HG03442 (cell line): Measurements from ENCODE around the gene FMO5.
"Not testable (repeated sequence)": the region's sequence is repeated elsewhere in the genome, so short reads cannot be mapped to it uniquely, and the experiment has no call there.

Experiments used
- ATAC-seq: cut with Tn5 transposase; IDR thresholded peaks from one replicate; pipeline ENCODE4 v1.9.1; 2021; ENCODE audit warnings: mild to moderate bottlenecking, moderate library complexity; ENCODE audit not compliant: unreplicated experiment

Gene FMO5

DNA sequence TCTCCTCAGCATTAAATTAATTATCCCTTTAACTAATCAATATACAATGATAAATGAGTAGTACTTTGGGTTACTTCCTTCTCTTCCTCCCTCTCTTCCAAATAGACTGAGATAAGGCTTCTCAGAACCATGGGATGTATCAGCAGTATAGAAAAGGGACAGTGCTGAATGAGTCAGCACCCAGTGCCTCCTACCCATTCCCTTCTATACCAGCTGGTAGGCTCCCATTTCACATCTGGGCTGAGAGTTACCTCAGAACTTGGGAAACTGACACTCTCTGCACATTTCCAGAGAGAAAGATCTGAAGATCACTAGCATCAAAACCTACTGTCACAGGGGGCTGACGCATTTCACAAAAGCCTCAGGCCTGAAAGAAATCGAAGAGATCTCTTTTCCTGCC lies 68.0 kb downstream of the FMO5 start:
- ATAC-seq: not testable (repeated sequence)

DNA sequence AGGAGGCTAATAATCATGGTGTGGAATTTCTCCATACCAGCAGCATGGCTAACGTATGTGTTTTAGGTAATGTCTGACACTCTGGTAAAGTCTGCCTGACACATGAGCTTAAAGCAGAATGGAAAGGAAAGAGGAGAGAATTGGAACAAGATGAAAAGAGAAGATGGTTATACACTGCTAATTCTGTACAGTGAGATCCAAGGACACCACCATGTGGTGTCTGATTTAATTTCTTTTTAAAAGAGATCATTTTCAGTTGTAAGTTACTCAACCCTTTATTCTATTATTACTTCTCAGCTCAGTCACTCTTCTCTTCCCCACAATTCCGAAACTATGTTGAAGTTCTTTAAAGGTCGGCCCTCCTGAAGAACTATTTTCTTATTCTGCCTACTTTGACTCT lies 68.5 kb downstream of the FMO5 start:
- ATAC-seq: no peak

GRCh38 chr1:147152772-147153171 lies 72.4 kb downstream of the FMO5 start:
- no peak for ATAC-seq

- ATAC-seq: no peak
Observed at GRCh38 chr1:147151244-147151643, 73.9 kb downstream of the FMO5 start.

DNA sequence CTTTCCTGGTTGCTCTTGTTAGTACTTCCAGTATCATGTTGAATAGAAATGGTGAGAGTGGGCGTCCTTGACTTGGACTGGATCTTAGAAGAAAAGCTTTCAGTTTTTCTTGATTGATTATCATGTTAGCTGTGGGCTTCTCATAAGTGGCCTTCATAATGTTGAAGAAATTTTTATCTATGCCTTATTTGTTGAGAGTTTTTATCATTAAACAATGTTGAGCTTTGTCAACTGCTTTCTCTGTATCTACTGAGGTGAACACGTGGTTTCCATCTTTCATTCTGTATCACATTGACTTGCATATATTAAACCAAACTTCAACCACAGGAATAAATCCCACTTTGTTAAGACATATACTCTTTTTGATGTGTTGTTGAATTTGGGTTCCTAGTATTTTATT lies 82.3 kb downstream of the FMO5 start:
- no peak for ATAC-seq
